ENCODE results near the gene TECPR2. TPM values are rescaled to one million over a fixed set of nuclear protein-coding genes. Genes with fewer than 3 reads are reported as not detected.

Gene TECPR2
- total RNA-seq, 2 experiments from 2014 or later, result 9.8 to 10.2 TPM

DNA sequence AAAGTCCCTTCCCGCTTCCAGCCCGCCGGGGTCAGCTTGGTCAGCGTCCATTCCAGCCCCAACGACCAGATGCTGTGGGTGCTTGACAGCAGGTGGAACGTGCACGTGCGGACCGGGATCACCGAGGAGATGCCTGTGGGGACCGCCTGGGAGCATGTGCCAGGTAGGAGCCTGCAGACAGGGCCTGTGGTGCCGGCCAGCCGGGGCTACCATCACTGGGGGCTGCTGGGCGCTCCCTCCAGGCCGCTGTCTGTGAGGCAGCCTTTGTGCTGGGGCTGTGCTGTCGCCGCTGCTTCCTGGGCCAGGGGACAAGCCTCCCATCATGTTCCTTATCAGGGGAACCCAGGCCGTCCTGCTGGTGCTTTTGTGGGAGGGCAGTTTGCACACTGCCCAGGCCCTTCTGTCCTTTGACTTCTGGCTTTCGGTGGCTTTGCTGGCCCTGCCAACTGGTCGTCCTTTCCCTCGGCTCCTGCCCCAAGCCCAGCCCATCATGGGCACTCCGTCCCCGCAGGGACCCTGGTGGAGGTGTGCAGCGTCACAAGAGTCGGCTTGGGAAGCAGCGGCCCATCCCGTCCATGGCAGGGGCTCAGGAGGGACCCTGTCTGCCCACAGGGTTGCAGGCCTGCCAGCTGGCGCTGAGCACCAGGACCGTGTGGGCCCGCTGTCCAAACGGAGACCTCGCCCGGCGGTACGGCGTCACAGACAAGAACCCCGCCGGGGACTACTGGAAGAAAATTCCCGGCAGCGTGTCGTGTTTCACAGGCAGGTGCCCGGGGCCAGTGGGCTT, 134.4 kb downstream of the TECPR2 start:
- no peaks in the 10 kb centered on the region for H3K27me3 Mint-ChIP-seq
- peaks cover 3% of the 10 kb centered on the region for H3K36me3 Mint-ChIP-seq
- POLR2A ChIA-PET, result no interaction called here
- ATAC-seq (ENCODE audit: low read depth) (no peak), DNase-seq (no peak)
- peaks cover 11% of the 10 kb centered on the region for H3K4me1 Mint-ChIP-seq
- H3K27ac Mint-ChIP-seq, result no peak overlapping the region
- no peaks in the 10 kb centered on the region for H3K9me3 Mint-ChIP-seq
- no peak overlapping the region for H3K4me3 Mint-ChIP-seq

DNA sequence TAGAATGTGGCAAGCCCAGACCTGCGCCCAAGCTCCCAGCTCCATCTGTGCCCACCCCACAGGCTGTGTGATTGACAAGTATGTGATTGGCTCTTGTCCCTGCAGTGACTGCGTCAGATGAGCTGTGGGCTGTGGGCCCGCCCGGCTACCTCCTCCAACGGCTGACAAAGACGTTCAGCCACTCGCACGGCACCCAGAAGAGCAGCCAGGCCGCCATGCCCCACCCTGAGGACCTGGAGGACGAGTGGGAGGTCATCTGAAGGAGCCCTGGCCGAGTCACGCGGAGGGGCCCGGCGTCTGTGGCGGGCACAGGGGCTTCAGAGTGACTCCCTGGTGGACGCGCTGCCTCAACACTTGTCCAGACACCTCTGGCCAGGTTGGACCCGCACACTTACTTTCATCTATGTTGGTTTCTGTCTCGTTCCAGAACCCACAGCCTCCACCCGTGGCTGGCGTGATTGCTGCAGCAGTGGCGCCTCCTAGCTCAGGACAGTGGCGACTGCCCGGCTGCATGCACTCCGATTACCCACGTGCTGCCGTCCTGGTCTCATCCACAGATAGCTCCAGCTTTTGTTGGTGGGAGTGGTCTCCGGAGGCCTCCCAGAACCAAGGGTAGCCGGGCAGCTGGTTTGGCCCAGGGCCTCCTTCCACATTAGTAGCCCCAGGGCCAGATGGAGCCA, 135.4 kb downstream of the TECPR2 start:
- DNase-seq (no peak), ATAC-seq (ENCODE audit: low read depth) (no peak)
- no peak overlapping the region for H3K4me3 Mint-ChIP-seq
- POLR2A ChIA-PET, result no interaction called here
- H3K9me3 Mint-ChIP-seq, result no peaks in the 10 kb centered on the region
- H3K4me1 Mint-ChIP-seq, result peaks cover 11% of the 10 kb centered on the region
- H3K36me3 Mint-ChIP-seq, result peaks cover 3% of the 10 kb centered on the region
- no peak overlapping the region for H3K27ac Mint-ChIP-seq
- H3K27me3 Mint-ChIP-seq, result no peaks in the 10 kb centered on the region

DNA sequence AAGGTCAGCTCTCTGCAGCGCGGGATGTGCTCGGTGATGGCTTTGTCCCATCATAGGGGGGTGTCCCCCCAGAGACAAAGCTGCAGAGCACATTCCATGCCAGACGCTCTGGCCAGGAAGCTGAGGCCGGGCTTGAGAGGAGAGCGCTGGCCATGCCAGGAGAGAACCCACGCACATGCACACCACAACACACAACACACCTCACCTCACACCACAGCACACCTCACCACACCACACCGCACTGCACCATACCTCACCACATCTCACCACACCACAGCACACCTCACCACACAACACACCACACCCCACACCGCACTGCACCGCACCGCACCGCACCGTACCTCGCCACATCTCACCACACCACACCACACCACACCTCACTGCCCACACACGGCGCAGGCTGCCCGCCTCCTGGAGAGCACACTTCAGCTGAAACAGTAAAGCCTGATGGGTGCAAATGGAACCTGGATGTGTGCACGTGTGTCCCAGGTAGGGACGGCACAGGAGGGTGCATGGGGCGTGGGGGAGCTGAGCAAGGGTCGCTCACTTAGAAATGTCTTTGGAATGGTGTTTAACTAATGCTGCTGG, 136.0 kb downstream of the TECPR2 start:
- ATAC-seq (ENCODE audit: low read depth) (no peak), DNase-seq (no peak)
- Mint-ChIP-seq H3K4me3 (no peak overlapping the region), H3K4me1 (peaks cover 11% of the 10 kb centered on the region), H3K27me3 (no peaks in the 10 kb centered on the region), H3K27ac (no peak overlapping the region), H3K36me3 (peaks cover 3% of the 10 kb centered on the region), H3K9me3 (no peaks in the 10 kb centered on the region)
- POLR2A ChIA-PET, result no interaction called here

DNA sequence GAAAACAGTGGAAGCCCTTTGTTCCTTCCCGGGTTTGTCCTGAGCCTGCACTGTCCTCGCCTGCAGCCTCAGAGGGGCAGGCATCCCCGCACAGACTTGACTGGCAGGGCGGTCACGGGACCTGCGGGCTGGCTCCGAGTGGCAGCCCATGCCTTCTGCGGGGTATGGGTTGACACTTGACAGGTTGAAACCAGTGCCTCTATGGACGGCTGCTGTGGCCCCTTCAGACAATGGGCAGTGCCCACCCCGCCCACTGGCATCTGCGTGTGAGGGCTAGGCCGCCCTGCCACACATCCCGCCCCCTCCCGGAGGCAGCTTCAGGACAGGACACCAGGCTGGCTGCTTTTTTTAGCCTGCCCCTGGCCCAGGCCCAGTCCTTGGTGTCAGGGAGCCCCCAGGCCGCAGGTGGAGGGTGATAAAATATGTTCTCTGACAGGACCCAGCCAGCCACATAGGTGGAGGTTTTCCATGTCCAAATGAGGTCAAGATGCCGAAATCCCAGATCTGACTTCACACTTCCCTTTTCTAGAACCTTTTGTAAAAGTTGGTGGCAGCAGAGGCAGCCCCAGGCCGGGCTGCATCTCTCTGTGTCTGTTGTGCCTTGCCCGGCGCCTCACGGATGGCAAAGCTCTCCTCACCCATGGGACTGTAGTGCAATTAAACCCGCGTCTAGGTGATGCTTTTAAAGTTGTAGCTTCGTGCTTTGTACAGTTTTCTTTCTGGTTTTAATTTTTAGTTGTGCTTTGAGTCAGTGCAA, 136.8 kb downstream of the TECPR2 start:
- Mint-ChIP-seq H3K36me3 (peaks cover 3% of the 10 kb centered on the region), H3K9me3 (no peaks in the 10 kb centered on the region), H3K4me1 (peaks cover 11% of the 10 kb centered on the region), H3K27ac (peak overlapping the region; percentile 60), H3K4me3 (no peak overlapping the region), H3K27me3 (no peaks in the 10 kb centered on the region)
- DNase-seq, result no peak
- ATAC-seq (ENCODE audit: low read depth), result no peak
- POLR2A ChIA-PET, result interaction anchor here (0.6 to 1.5 kb wide), 4 partner anchors 10 to 137 kb away, joined by 3 to 5 read pairs (median 3); partner anchors contain the start of genes ANKRD9, CINP and TECPR2

DNA sequence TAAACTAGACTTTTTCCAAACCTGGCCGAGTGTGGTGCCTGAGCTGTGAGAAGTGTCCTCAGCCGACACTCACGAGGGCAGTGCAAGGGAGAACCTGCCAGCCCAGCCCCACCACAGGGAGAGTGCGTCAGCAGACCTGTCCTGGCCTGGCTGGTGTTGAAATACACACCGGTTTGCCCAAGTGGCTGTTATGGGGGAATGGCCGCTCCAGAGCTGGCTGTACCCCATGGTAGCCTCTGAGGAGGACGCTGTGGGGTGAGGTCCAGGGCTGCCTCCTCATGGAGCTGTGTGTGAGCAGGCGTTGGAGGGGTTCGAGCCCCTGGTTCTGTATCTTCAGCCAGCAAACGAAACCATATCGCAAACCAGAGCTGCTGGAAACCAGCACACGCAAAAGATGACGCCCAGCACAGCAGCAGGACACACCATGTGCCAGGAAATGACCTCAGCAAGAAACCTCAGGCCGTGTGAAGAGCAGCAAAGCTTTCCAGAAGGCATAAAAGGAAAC, 137.5 kb downstream of the TECPR2 start:
- DNase-seq (no peak), ATAC-seq (ENCODE audit: low read depth) (peak; percentile 54)
- POLR2A ChIA-PET, result interaction anchor here (0.6 to 1.6 kb wide), 6 partner anchors 10 to 138 kb away, joined by 3 to 5 read pairs (median 3); partner anchors contain the start of genes ANKRD9, CINP and TECPR2
- no peaks in the 10 kb centered on the region for H3K27me3 Mint-ChIP-seq
- H3K4me1 Mint-ChIP-seq, result peaks cover 11% of the 10 kb centered on the region
- H3K27ac Mint-ChIP-seq, result peak overlapping the region; percentile 60
- no peak overlapping the region for H3K4me3 Mint-ChIP-seq
- H3K9me3 Mint-ChIP-seq, result no peaks in the 10 kb centered on the region
- peaks cover 3% of the 10 kb centered on the region for H3K36me3 Mint-ChIP-seq

DNA sequence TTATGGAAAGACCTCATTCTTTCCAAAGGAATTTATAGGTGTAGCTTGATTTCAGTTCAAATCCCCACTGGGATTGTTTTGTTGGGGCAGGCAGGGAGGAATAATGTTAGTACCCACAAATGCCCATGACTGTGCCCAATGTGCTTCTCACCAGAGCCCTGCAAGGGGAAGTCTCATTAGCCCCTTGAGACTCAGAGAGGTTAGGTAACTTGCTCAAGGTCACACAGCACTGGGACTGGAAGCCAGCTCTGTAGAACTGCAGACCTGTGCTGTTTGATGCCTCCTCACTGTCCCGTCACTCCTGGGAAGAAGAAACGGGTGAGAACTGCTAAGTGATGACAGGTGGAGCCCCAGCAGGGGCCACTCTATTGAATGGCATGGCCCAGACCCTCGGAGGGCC, 138.0 kb downstream of the TECPR2 start:
- peaks cover 11% of the 10 kb centered on the region for H3K4me1 Mint-ChIP-seq

DNA sequence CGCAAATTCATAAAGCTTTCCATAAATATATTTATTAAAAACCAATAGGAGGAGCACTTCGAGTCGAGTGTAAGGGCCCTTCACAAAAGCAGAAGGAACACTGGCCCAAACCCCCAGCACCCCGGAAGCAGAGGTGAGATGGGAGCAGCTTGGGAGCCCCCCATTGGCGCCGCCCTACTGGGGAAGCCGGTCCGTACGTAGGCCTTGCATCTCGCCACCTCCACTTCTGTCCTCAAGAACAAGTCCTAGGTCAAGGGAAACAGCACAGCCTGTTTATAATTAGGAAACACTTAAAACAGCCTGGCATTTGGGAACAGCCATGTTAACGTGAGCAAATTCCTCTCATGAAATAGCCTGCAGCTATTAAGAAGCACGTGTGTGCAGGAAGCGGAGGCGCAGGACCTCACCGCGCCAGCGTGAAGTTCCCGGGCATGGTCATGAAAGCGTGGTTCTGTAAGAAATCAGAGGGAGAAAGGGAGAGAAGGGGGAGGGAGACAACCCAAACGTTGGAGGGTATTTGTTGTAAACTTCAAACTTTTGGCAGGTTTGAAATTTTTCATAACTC, 139.1 kb downstream of the TECPR2 start:
- no peaks in the 10 kb centered on the region for H3K9me3 Mint-ChIP-seq
- H3K4me1 Mint-ChIP-seq, result peaks cover 11% of the 10 kb centered on the region
- ATAC-seq (ENCODE audit: low read depth), result no peak
- POLR2A ChIA-PET, result interaction anchor here (0.6 to 1.6 kb wide), 3 partner anchors 15 to 1140 kb away, joined by 3 to 5 read pairs (median 3); no protein-coding TSS in a partner anchor
- H3K27me3 Mint-ChIP-seq, result no peaks in the 10 kb centered on the region
- peak overlapping the region; percentile 23 for H3K27ac Mint-ChIP-seq
- DNase-seq, result no peak
- peaks cover 3% of the 10 kb centered on the region for H3K36me3 Mint-ChIP-seq
- no peak overlapping the region for H3K4me3 Mint-ChIP-seq

More for the DNA sequence above, 138.0 kb downstream of the TECPR2 start:
- H3K36me3 Mint-ChIP-seq, result peaks cover 3% of the 10 kb centered on the region
- POLR2A ChIA-PET, result interaction anchor here (0.6 to 1.6 kb wide), 5 partner anchors 9 to 138 kb away, joined by 3 to 5 read pairs (median 3); partner anchors contain the start of genes ANKRD9, CINP and TECPR2
- DNase-seq (no peak), ATAC-seq (ENCODE audit: low read depth) (peak; percentile 34)
- H3K4me3 Mint-ChIP-seq, result no peak overlapping the region
- H3K9me3 Mint-ChIP-seq, result no peaks in the 10 kb centered on the region
- H3K27me3 Mint-ChIP-seq, result no peaks in the 10 kb centered on the region
- H3K27ac Mint-ChIP-seq, result peak overlapping the region; percentile 15

DNA sequence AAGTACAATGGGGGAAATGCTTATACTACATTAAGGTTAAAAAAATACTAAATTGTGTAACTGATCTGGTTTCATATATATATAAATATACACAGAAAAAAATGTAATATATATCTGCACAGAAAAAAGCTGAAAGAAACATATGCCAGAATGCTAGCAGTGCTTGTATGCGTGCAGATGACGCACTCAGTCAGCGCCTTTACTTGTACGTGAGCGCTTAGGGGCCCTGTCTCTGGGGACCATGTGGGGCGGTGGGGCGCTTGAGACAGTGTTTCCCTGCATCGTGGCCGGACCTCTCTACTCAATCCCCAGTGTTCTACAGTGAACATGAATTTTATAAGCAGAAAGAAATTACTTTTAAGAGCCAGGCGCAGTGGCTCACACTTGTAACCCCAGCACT, 139.8 kb downstream of the TECPR2 start:
- POLR2A ChIA-PET, result no interaction called here

DNA sequence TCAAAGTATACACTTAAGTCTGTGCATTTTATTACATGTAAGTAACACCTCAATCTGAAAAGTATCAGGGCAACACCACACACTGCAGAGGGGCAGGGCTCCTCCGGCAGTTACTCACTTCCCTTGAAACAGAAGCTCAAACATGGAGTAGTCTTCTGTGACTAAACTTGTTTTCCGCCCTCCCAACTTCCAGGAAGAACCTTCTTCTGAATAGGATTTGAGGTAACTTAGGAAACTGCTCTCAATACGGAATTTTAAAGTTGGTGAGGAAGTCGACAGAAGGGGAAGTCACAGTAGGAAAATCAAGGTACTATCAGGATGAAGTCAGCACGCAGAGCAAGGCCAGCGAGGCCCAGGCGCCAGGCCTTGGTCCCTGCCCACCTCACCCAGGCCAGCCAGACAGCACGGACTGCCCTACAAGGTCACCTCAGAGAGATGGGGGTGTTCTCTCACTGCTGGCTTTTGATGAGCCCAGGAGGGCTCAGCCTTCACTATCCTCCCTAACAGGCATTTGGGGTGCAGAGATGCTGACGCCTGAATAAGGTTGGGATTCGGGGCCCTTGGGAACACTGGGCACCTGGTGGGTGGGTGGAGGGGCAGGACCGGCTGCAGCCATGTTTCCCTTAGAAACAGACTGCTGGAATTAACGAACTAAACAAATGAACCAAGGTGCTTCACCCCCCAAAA, 141.0 kb downstream of the TECPR2 start:
- no peak for DNase-seq
- Mint-ChIP-seq H3K36me3 (peaks cover 7% of the 10 kb centered on the region), H3K27me3 (no peaks in the 10 kb centered on the region), H3K9me3 (no peaks in the 10 kb centered on the region), H3K4me3 (no peak overlapping the region), H3K27ac (no peak overlapping the region), H3K4me1 (peaks cover 12% of the 10 kb centered on the region)
- no peak for ATAC-seq (ENCODE audit: low read depth)
- POLR2A ChIA-PET, result no interaction called here

More for the DNA sequence above, 139.8 kb downstream of the TECPR2 start:
- DNase-seq, result no peak
- no peak for ATAC-seq (ENCODE audit: low read depth)
- H3K36me3 Mint-ChIP-seq, result peaks cover 3% of the 10 kb centered on the region
- no peak overlapping the region for H3K27ac Mint-ChIP-seq
- H3K4me1 Mint-ChIP-seq, result peaks cover 11% of the 10 kb centered on the region
- no peaks in the 10 kb centered on the region for H3K9me3 Mint-ChIP-seq
- H3K27me3 Mint-ChIP-seq, result no peaks in the 10 kb centered on the region
- no peak overlapping the region for H3K4me3 Mint-ChIP-seq

DNA sequence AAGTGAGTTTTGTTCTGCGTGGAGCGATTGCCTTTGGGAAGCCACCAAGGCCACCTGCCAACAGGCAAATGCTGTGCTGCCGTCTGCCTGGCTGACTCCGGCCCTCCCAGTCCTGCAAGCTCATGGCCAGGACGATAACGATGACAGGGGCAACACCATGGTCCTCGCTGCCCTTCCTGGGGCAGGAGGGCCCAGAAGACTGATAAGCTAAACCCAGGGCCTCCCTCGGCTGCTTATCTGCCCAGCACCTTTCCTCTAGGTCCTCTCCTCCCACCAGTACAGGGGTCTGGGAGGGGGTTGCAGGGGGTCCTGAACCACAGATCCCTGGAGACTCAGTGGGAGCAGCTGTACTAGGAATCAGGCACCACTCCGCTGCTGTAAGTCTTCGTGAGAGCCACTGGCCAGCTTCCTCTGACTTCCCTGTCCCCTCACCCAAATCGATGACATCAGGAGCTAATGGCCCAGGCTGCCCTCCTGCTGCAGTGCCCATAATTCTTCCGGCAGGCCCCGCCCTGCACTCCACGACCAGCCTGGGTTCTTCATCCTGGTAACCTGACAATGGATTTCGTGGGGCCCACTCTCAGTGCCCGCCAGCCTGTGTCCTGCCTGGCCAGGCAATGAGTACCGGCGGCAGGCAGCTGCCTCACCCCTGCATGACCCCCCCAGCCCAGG, 141.7 kb downstream of the TECPR2 start:
- POLR2A ChIA-PET, result no interaction called here

DNA sequence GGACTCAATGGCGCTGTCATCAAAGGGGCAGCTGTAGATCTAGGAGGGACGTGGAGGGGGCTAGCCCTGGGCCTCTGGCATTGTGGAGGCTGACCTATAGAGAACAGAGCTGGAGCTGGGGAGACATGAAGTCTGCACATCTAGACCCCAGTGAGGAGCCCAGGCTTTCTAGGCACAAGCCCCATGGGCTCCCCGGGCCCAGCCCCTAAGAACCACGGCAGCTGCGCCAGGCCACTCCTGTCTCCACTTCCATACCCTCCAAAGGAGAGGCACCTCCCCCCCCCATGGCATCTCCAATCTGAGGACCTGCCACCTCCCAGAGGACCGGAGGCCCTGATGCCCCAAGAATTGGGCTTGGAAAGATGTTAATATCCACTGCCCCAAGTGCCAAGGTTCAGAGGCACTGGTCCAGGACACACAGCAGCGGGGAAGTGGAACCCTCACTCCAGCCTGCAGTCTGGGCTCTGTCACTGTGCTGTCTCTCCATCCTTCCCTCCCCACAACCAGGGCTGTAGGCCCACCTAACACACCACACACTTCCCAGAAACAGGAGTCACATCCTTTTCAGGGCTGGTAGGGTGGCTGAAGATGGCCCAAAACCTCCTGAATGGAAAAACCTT, 142.4 kb downstream of the TECPR2 start:
- POLR2A ChIA-PET, result no interaction called here
- H3K4me1 Mint-ChIP-seq, result peaks cover 10% of the 10 kb centered on the region
- no peak for DNase-seq
- ATAC-seq (ENCODE audit: low read depth), result no peak
- no peak overlapping the region for H3K27ac Mint-ChIP-seq
- H3K9me3 Mint-ChIP-seq, result no peaks in the 10 kb centered on the region
- no peaks in the 10 kb centered on the region for H3K27me3 Mint-ChIP-seq
- H3K4me3 Mint-ChIP-seq, result no peak overlapping the region
- H3K36me3 Mint-ChIP-seq, result peaks cover 4% of the 10 kb centered on the region

More for the DNA sequence above, 141.7 kb downstream of the TECPR2 start:
- ATAC-seq (ENCODE audit: low read depth) (no peak), DNase-seq (no peak)
- no peak overlapping the region for H3K4me3 Mint-ChIP-seq
- H3K36me3 Mint-ChIP-seq, result peaks cover 4% of the 10 kb centered on the region
- H3K4me1 Mint-ChIP-seq, result peaks cover 10% of the 10 kb centered on the region
- no peak overlapping the region for H3K27ac Mint-ChIP-seq
- no peaks in the 10 kb centered on the region for H3K27me3 Mint-ChIP-seq
- H3K9me3 Mint-ChIP-seq, result no peaks in the 10 kb centered on the region
